Upper lobe of left lung (tissue), 4 donors: ENCODE measurements around the gene CAB39.

Experiments
- CTCF ChIP-seq, 6 experiments: fragments of 450-650 bp in 4 of 6; fragments of 200-600 bp in 2 of 6; sonication (generic) in 2 of 6; IDR thresholded peaks; one replicate each; pipeline ENCODE4 v1.5.1; 2016 to 2019; ENCODE audit warnings: antibody characterized with exemption in 6 of 6
- EP300 ChIP-seq, 4 donors: sonication (generic); formaldehyde crosslinking; IDR thresholded peaks; one replicate each; pipeline ENCODE4 v1.5.1; 2017; ENCODE audit warnings: antibody characterized with exemption in 4 of 4, control low read depth in 2 of 4

GRCh38 chr2:230865307-230865765 lies 152.7 kb downstream of the CAB39 start:
- TF ChIP-seq CTCF (IDR thresholded peaks at IDR 0.05) (no peak), EP300 (IDR thresholded peaks at IDR 0.05) (no peak)
